Loucy (cell line): ENCODE results near the gene ATP13A3.

Experiments used
- EZH2phosphoT487 ChIP-seq: fragments of 200-600 bp; IDR thresholded peaks from 2 replicates; pipeline ENCODE4 v1.6.1; 2018; ENCODE audit warnings: antibody characterized with exemption, mild to moderate bottlenecking, moderate library complexity, borderline replicate concordance
- TF ChIP-seq, protein P1 (sequence below): fragments of 200-600 bp; sonication (generic); conservative IDR thresholded peaks from 2 replicates; pipeline ENCODE4 v1.5.1; 2014; ENCODE audit warnings: mild to moderate bottlenecking, antibody characterized with exemption, low read length

DNA sequence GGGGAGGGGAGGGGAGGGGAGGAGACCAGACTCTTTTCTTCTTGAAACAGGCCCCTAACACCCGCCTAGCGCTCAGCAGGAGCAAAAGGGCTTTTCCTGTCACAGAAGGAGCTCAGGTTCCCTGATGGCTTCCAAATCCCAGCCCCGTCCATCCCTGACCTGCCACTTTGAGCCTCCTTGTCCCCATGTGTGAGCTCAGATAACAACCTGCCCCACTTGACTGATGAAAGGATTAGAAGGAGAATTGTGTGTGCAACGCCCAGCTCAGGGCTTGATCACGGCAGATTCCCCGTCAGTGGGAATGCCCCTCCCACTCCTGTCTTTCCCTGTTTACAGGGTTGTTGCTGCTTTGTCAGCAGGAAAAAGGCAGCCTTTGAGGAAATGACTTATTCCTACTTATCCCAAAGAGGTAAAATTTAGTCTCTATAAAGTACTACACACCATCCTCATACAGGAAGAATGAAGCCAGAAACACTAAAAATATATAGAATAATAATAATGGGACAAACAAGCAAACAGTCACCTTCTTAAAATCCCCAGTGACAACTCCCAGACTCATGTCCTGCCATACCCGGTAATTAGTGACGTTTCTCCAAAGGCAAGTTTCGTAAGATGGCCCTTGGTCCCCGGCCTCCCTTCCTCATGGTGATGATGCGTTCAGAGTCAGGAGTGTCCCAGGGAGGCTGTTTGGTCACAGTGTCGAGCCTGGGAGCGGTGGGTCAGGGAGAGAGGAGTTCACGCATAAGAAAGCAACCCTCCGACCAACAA lies 111.1 kb downstream of the ATP13A3 start:
- TF ChIP-seq, protein P1, sequence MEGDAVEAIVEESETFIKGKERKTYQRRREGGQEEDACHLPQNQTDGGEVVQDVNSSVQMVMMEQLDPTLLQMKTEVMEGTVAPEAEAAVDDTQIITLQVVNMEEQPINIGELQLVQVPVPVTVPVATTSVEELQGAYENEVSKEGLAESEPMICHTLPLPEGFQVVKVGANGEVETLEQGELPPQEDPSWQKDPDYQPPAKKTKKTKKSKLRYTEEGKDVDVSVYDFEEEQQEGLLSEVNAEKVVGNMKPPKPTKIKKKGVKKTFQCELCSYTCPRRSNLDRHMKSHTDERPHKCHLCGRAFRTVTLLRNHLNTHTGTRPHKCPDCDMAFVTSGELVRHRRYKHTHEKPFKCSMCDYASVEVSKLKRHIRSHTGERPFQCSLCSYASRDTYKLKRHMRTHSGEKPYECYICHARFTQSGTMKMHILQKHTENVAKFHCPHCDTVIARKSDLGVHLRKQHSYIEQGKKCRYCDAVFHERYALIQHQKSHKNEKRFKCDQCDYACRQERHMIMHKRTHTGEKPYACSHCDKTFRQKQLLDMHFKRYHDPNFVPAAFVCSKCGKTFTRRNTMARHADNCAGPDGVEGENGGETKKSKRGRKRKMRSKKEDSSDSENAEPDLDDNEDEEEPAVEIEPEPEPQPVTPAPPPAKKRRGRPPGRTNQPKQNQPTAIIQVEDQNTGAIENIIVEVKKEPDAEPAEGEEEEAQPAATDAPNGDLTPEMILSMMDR, result no peak
- TF ChIP-seq EZH2phosphoT487, result no peak
